ENCODE data around the gene ENO3.

The ENO3 gene

DNA sequence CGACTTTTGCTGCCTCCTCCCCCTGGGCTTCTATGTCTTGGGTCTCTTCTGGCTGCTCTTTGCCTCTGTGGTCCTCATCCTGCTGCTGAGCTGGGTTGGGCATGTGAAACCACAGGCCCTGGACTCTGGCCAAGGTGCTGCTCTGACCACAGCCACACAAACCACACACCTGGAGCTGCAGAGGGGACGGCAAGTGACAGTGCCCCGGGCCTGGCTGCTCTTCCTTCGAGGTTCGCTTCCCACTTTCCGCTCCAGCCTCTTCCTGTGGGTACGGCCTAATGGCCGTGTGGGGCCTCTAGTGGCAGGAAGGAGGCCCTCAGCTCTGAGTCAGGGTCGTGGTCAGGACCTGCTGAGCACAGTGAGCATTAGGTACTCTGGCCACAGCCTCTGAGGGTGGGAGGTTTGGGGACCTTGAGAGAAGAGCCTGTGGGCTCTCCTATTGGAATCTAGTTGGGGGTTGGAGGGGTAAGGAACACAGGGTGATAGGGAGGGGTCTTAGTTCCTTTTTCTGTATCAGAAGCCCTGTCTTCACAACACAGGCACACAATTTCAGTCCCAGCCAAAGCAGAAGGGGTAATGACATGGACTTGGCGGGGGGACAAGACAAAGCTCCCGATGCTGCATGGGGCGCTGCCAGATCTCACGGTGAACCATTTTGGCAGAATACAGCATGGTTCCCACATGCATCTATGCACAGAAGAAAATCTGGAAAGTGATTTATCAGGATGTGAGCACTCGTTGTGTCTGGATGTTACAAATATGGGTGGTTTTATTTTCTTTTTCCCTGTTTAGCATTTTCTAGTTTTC is 16.5 kb upstream of the ENO3 start:
- Histone ChIP-seq H3K9me3 (no peaks in the 10 kb centered on the region), H3K27ac (no peak overlapping the region), H3K4me3 (no peak overlapping the region), H3K4me1 (peaks cover 4 to 29% (median 14%) of the 10 kb centered on the region in 4 donors), H3K36me3 (peaks cover 14 to 35% (median 14%) of the 10 kb centered on the region in 3 donors), H3K27me3 (no peaks in the 10 kb centered on the region)
- TF ChIP-seq, protein P1, sequence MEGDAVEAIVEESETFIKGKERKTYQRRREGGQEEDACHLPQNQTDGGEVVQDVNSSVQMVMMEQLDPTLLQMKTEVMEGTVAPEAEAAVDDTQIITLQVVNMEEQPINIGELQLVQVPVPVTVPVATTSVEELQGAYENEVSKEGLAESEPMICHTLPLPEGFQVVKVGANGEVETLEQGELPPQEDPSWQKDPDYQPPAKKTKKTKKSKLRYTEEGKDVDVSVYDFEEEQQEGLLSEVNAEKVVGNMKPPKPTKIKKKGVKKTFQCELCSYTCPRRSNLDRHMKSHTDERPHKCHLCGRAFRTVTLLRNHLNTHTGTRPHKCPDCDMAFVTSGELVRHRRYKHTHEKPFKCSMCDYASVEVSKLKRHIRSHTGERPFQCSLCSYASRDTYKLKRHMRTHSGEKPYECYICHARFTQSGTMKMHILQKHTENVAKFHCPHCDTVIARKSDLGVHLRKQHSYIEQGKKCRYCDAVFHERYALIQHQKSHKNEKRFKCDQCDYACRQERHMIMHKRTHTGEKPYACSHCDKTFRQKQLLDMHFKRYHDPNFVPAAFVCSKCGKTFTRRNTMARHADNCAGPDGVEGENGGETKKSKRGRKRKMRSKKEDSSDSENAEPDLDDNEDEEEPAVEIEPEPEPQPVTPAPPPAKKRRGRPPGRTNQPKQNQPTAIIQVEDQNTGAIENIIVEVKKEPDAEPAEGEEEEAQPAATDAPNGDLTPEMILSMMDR (IDR thresholded peaks at IDR 0.05) = no peak
- intact Hi-C loops (cut with DNase I; ENCODE audit: low total_unique reads) = no loop called here
- no peak for DNase-seq

DNA sequence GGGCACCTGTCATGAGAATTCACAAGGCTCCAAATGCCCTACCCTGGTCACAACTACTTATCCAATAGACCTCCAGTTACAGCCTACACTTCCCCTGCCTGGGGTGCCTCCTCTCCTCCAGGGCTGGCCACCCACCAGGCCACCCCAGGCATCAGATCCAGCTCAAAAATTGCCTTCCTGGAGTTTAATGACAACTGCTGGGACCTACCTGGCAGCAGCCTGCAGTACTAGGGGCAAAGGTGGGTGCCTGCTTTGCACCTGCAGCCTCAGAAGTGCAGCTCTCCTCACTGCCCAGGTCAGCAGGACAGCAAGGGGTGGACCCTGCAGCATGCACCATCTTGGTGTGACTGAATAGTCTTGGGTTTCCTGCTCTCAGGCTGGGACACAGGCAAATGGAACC is 15.3 kb upstream of the ENO3 start:
- H3K4me1 ChIP-seq = peaks cover 4 to 31% (median 15%) of the 10 kb centered on the region in 4 donors
- peaks cover 14 to 31% (median 14%) of the 10 kb centered on the region in 3 donors for H3K36me3 ChIP-seq
- TF ChIP-seq, protein P1 (IDR thresholded peaks at IDR 0.05) = no peak
- intact Hi-C loops (cut with DNase I; ENCODE audit: low total_unique reads) = loop anchor here (5.0 kb wide), 1 partner anchor 47 kb away; no protein-coding TSS in a partner anchor
- no peak overlapping the region for H3K4me3 ChIP-seq
- H3K27me3 ChIP-seq = no peaks in the 10 kb centered on the region
- H3K9me3 ChIP-seq = no peaks in the 10 kb centered on the region
- H3K27ac ChIP-seq = no peak overlapping the region
- no peak for DNase-seq

DNA sequence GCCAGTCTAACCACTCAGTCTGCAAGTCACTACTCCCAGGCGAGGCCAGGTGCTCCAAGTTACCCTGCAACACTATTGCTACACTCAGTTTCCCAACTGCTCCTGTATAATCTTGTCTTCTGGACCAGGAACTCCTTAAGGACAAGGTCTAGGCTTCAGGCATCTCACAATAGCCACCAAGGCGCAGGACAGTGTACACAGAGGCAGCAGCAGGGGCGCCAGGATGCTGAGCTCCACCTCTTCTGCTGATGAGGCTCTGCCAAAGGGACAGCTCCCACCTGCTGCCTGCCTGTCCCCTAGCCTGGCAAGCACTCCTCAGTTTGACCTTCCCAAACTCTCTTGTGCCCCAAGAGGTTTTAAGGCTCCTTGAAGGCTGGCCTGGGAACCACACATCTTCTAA is 14.5 kb upstream of the ENO3 start:
- intact Hi-C loops (cut with DNase I; ENCODE audit: low total_unique reads) = loop anchor here (5.0 kb wide), 1 partner anchor 46 kb away; no protein-coding TSS in a partner anchor

DNA sequence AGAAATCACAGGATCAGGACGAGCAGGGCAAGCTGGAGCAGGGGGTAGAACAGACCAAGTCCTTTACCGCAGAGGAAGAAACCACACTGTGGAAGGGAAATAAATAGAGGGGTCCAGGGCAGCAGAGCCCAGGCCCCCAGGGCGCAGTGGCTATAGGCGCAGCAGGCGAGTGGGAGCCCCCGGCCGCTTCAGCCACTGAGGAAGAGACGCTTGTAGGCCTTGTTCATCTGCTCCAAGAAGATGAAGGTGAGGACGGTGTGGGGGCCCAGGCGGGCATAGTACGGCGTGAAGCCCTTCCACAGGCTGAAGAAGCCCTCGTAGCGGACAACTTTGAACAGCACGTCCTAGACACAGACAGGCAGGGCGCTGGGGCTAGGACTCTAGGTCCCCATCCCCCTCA is 13.4 kb upstream of the ENO3 start:
- intact Hi-C loops (cut with DNase I; ENCODE audit: low total_unique reads) = loop anchor here (5.0 kb wide), 1 partner anchor 45 kb away; no protein-coding TSS in a partner anchor
- H3K4me1 ChIP-seq = peaks cover 4 to 45% (median 28%) of the 10 kb centered on the region in 4 donors
- TF ChIP-seq, protein P1 (IDR thresholded peaks at IDR 0.05) = no peak

More for the DNA sequence above, 14.5 kb upstream of the ENO3 start:
- TF ChIP-seq, protein P1 (IDR thresholded peaks at IDR 0.05) = no peak
- Histone ChIP-seq H3K4me1 (peaks cover 4 to 39% (median 23%) of the 10 kb centered on the region in 4 donors), H3K27ac (no peak overlapping the region), H3K4me3 (no peak overlapping the region), H3K36me3 (peaks cover 14 to 31% (median 14%) of the 10 kb centered on the region in 3 donors), H3K27me3 (no peaks in the 10 kb centered on the region), H3K9me3 (no peaks in the 10 kb centered on the region)
- no peak for DNase-seq

DNA sequence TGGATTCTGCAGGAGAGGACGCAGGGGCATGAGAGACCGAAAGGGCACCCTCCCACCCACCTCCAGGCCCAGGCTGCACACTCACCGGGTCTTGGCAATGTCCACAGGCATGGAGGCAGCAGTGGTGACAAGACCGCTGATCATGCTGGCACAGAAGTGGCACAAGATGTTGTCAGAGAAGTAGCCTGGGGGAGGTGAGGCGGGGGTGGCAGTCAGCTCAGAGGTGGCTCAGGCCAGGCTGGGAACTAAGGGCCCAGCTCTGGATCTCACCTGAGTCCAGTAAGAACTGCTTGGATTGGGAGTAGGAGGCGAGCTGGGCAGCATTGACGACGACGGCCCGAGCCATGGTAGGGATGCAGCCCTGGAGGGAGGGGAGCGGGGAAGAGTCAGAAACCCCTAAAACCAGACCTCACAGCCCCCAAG is 12.8 kb upstream of the ENO3 start:
- no peaks in the 10 kb centered on the region for H3K9me3 ChIP-seq
- H3K4me1 ChIP-seq = peaks cover 4 to 49% (median 30%) of the 10 kb centered on the region in 4 donors
- peak overlapping the region in 1 of 2 donors; percentile 85 for H3K27ac ChIP-seq
- no peaks in the 10 kb centered on the region for H3K27me3 ChIP-seq
- TF ChIP-seq, protein P1 (IDR thresholded peaks at IDR 0.05) = no peak
- H3K36me3 ChIP-seq = peaks cover 25 to 44% (median 25%) of the 10 kb centered on the region in 3 donors
- intact Hi-C loops (cut with DNase I; ENCODE audit: low total_unique reads) = loop anchor here (5.0 kb wide), 1 partner anchor 44 kb away; no protein-coding TSS in a partner anchor
- H3K4me3 ChIP-seq = no peak overlapping the region
- no peak for DNase-seq

More for the DNA sequence above, 13.4 kb upstream of the ENO3 start:
- Histone ChIP-seq H3K27me3 (no peaks in the 10 kb centered on the region), H3K36me3 (peaks cover 20 to 39% (median 20%) of the 10 kb centered on the region in 3 donors), H3K9me3 (no peaks in the 10 kb centered on the region), H3K27ac (no peak overlapping the region), H3K4me3 (no peak overlapping the region)
- DNase-seq = no peak

Data from tibial artery (tissue), 4 donors.